HG02938 (cell line): Measurements from ENCODE around the gene SYNE1.

Experiments
- ATAC-seq: cut with Tn5 transposase; IDR thresholded peaks from one replicate; pipeline ENCODE4 v1.9.1; 2021; ENCODE audit warnings: mild to moderate bottlenecking, moderate library complexity; ENCODE audit not compliant: unreplicated experiment

SYNE1 gene

GRCh38 chr6:152296648-152297376, 340.4 kb downstream of the SYNE1 start:
- no peak for ATAC-seq

- ATAC-seq, result no peak
Observed at GRCh38 chr6:152295920-152296319, 341.2 kb downstream of the SYNE1 start.

- no peak for ATAC-seq
Observed at GRCh38 chr6:152295346-152295745, 341.8 kb downstream of the SYNE1 start.

- ATAC-seq, result no peak
Observed at GRCh38 chr6:152293404-152293803, 343.8 kb downstream of the SYNE1 start.

- no peak for ATAC-seq
Observed at GRCh38 chr6:152292555-152292954, 344.6 kb downstream of the SYNE1 start.

- no peak for ATAC-seq
Observed at GRCh38 chr6:152290693-152291092, 346.5 kb downstream of the SYNE1 start.

GRCh38 chr6:152277826-152278329, 359.3 kb downstream of the SYNE1 start:
- no peak for ATAC-seq

- ATAC-seq, result no peak
Observed at GRCh38 chr6:152273638-152274037, 363.5 kb downstream of the SYNE1 start.

- no peak for ATAC-seq
Observed at GRCh38 chr6:152273002-152273401, 364.2 kb downstream of the SYNE1 start.

- ATAC-seq, result no peak
Observed at GRCh38 chr6:152272486-152272885, 364.7 kb downstream of the SYNE1 start.

- ATAC-seq, result peak; percentile 78
Observed at GRCh38 chr6:152271776-152272464, 365.2 kb downstream of the SYNE1 start.

- ATAC-seq, result no peak
Observed at GRCh38 chr6:152270301-152270925, 366.7 kb downstream of the SYNE1 start.

- no peak for ATAC-seq
Observed at GRCh38 chr6:152268846-152269442, 368.2 kb downstream of the SYNE1 start.

GRCh38 chr6:152267967-152268845, 369.0 kb downstream of the SYNE1 start:
- no peak for ATAC-seq

GRCh38 chr6:152265651-152266050, 371.5 kb downstream of the SYNE1 start:
- ATAC-seq, result no peak

- ATAC-seq, result no peak
Observed at GRCh38 chr6:152263582-152263981, 373.6 kb downstream of the SYNE1 start.

- no peak for ATAC-seq
Observed at GRCh38 chr6:152261179-152261578, 376.0 kb downstream of the SYNE1 start.

- ATAC-seq, result no peak
Observed at GRCh38 chr6:152259234-152259633, 377.9 kb downstream of the SYNE1 start.

- no peak for ATAC-seq
Observed at GRCh38 chr6:152257581-152257980, 379.6 kb downstream of the SYNE1 start.

GRCh38 chr6:152250127-152250526, 387.0 kb downstream of the SYNE1 start:
- ATAC-seq, result no peak
